Heart right ventricle (tissue), 16 donors: ENCODE data around the gene ARHGEF17. TPM values are rescaled to one million over a fixed set of nuclear protein-coding genes. Genes with fewer than 3 reads are reported as not detected.
A peak's percentile ranks its signal among the peaks of the same experiment; 100 is the strongest.

Experiments
- ATAC-seq, 8 donors: fragments of 200-7000 bp; cut with Tn5 transposase; one replicate each; pipeline ENCODE4 v1.9.1; 2020; ENCODE audit warnings: mild to moderate bottlenecking in 8 of 8, moderate library complexity in 8 of 8, moderate number of reproducible peaks in 1 of 8
- DNase-seq, 2 donors: peaks; one replicate each; pipeline ENCODE4 v3.0.0-alpha.2; 2020
- H3K27ac ChIP-seq, 10 donors: fragments of 200-600 bp; sonication (generic) in 2 of 10; one replicate each; pipeline versions ENCODE4 v1.5.0 to v1.8.0; 2020 to 2022; ENCODE audit warnings: mild to moderate bottlenecking in 3 of 10
- H3K27me3 ChIP-seq, 7 donors: fragments of 200-600 bp; one replicate each; pipeline ENCODE4 v1.8.0; 2021 to 2022; ENCODE audit warnings: mild to moderate bottlenecking in 2 of 7
- H3K36me3 ChIP-seq, 9 donors: fragments of 200-600 bp; sonication (generic) in 1 of 9; one replicate each; pipeline versions ENCODE4 v1.5.0 to v1.8.0; 2020 to 2022; ENCODE audit warnings: mild to moderate bottlenecking in 2 of 9
- H3K4me1 ChIP-seq, 9 donors: fragments of 200-600 bp; sonication (generic) in 1 of 9; one replicate each; pipeline versions ENCODE4 v1.5.0 to v1.8.0; 2020 to 2022; ENCODE audit warnings: mild to moderate bottlenecking in 4 of 9
- H3K4me3 ChIP-seq, 10 donors: fragments of 200-600 bp; sonication (generic) in 2 of 10; one replicate each; pipeline versions ENCODE4 v1.5.0 to v1.8.0; 2020 to 2022; ENCODE audit warnings: mild to moderate bottlenecking in 7 of 10, moderate library complexity in 2 of 10
- H3K9me3 ChIP-seq, 11 donors: fragments of 200-600 bp in 10 of 11; sonication (generic) in 2 of 11; one replicate each; pipeline versions ENCODE4 v1.5.0 to v1.8.0; 2013 to 2022; ENCODE audit warnings: mild to moderate bottlenecking in 2 of 11, control low read depth in 1 of 11, moderate library complexity in 1 of 11
- WGBS, 2 donors: extraction: QIAGEN DNeasy Blood & Tissue Kit; methylation state at CpG; one replicate each; pipeline ENCODE4 v1.1.7; 2013; ENCODE audit warnings: inconsistent platforms in 1 of 2; 5-methylcytosine and 5-hydroxymethylcytosine counted together
- intact Hi-C, 10 donors: fragments of 100-400 bp; cut with DNase I; formaldehyde crosslinking; loops; one replicate each; pipeline versions ENCODE4 v1.11.1 to v1.14.2; 2022
- polyA plus RNA-seq, 2 donors: library from polyadenylated mRNA; stranded (reverse); fragments of 200-250 nt; gene quantifications; one replicate each; pipeline ENCODE4 v1.2.3, GENCODE V29; 2013
- total RNA-seq, 10 donors: library from RNA; stranded (reverse); fragmentation: NEBNext Ultra II Directional in 3 of 10; extraction: Animal tissue kit (Norgen Biotek cat#: 25700) in 3 of 10; gene quantifications; one replicate each; pipeline versions ENCODE4 v1.2.1 to v1.2.4, GENCODE V29; 2021 to 2023
- TF ChIP-seq, protein P1 (sequence below), 9 donors: fragments of 200-600 bp; sonication (generic) in 2 of 9; IDR thresholded peaks; one replicate each; pipeline versions ENCODE4 v1.5.0 to v1.8.0; 2021 to 2022; ENCODE audit warnings: antibody characterized with exemption in 9 of 9, mild to moderate bottlenecking in 5 of 9, moderate library complexity in 1 of 9
- donor health status: Arrhythmogenic right ventricular cardiomyopathy.
- donor health status: ischemic (EF 13 %, LVEDD 7.1; RV severe dilation, severe dysfunction).
- donor health status: healthy with polysubstance abuse.
- donor health status: DM: no; HTN: yes; CAD: no.
- donor health status: DM: no; HTN: no; CAD: no.
- donor health status: ischemic (EF 25% LVEDD 6.9; RV normal size, moderate dysfunction).
- donor health status: ischemic (EF 25% LVEDD 5.7; RV mildly dilated, moderate dysfunction).
- donor health status: healthy.
- donor health status: DM: yes; HTN: yes; CAD: no.
- donor health status: Ischemic cardiomyopathy.
- donor health status: ischemic (EF 35%, LVEDD 5.7; RV mildly dilated, moderate dysfunction).
- donor health status: nonischemic (EF 11% LVEDD 7.7; RV severe dilation, severe dysfunction).
- donor health status: DM: yes; HTN: yes; CAD: no.
- donor health status: PGD.
- donor health status: ischemic (EF 29% LVEDD 5.4; RV normal size, mild dysfunction).
- donor health status: nonischemic (EF 23%, LVEDD 6.1; RV moderate dilation, normal function).

ARHGEF17 gene
- total and polyA plus RNA-seq, 12 donors = 38.6 to 67.4 (median 51.2) TPM

DNA sequence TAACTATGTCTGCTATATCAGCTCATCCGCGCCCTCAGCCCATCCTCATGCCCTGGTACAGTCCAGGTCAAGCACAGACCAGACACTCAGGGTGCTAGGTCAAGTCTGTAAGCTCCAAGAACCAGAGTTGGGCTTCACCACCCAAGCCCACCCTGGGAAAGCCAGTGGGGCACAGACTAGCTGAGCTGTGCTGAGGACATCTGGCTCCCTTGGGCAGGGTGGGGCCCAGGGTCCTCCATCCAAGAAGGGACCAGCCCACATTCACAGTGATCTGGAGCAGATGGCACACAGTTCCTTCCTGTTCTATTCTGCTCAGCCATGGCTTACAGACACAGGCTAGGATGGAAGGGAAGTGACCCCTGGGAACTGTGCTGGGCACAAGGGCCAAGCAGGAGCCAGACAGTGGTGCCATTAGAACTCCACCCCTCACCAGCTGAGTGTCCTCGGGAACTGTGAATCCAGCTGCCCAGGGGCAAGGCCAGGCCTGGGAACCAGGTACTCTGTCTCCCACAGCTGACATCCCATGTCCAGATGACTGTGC lies 26.8 kb upstream of the ARHGEF17 start:
- ATAC-seq (peak; percentile 42 to 76 (median 64)), DNase-seq (no peak)
- H3K9me3 ChIP-seq = no peaks in the 10 kb centered on the region
- 93 to 94% methylated on average over 3 of the region's 3 CpGs for WGBS, 2 donors
- no peaks in the 10 kb centered on the region for H3K36me3 ChIP-seq
- TF ChIP-seq, protein P1, sequence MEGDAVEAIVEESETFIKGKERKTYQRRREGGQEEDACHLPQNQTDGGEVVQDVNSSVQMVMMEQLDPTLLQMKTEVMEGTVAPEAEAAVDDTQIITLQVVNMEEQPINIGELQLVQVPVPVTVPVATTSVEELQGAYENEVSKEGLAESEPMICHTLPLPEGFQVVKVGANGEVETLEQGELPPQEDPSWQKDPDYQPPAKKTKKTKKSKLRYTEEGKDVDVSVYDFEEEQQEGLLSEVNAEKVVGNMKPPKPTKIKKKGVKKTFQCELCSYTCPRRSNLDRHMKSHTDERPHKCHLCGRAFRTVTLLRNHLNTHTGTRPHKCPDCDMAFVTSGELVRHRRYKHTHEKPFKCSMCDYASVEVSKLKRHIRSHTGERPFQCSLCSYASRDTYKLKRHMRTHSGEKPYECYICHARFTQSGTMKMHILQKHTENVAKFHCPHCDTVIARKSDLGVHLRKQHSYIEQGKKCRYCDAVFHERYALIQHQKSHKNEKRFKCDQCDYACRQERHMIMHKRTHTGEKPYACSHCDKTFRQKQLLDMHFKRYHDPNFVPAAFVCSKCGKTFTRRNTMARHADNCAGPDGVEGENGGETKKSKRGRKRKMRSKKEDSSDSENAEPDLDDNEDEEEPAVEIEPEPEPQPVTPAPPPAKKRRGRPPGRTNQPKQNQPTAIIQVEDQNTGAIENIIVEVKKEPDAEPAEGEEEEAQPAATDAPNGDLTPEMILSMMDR (IDR thresholded peaks at IDR 0.05) = no peak
- intact Hi-C loops = loop anchor here in 3 of 10 donors (10.0 kb wide), 3 partner anchors 96 to 556 kb away; no protein-coding TSS in a partner anchor
- H3K27ac ChIP-seq = peak overlapping the region in 3 of 10 donors; percentile 41 to 78 (median 51)
- no peaks in the 10 kb centered on the region for H3K27me3 ChIP-seq
- H3K4me1 ChIP-seq = peaks cover 0 to 53% (median 0%) of the 10 kb centered on the region in 9 donors
- H3K4me3 ChIP-seq = no peak overlapping the region

DNA sequence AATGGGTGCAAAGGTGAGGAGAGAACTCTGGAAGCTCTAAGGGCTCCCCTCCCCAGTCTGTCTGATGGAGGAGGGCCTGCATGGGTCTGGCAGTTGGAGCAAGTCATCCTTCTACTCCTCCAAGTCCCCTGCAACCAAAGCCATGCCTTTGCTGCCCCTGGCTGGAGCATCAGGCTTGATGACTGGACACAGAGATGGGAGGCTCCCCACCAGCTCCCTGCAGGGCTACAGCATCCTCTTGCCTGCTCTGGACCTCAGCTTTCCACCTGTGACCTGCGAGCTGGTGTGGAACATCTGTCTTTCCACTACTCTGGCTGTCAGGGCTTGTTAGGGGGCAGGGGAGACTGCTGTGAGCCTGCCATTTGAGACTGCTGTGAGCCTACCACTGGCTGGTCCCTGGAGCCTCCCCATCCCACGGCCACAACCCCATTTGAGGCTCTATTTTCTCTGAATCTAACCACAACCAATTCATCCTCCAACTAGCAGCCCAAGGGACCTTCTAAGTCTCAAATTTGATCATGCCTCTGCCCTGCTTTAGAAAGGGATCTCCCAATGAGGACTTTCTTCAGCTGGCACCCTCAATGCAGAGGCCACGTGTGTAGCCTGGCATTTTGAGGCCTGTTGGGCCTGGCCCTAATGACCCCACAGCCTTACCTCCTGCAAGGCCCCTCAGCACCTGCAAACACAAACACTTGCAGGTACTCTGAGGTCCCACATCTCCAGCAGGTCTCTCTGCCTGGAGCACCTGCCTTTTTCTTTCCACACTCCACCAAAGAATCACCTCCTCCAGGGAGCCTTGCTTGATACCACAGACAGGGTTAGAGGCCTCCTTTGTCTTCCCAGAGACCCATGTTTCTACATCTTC lies 26.0 kb upstream of the ARHGEF17 start:
- Histone ChIP-seq H3K4me1 (peaks cover 0 to 59% (median under 1%) of the 10 kb centered on the region in 9 donors), H3K27me3 (no peaks in the 10 kb centered on the region), H3K27ac (peak overlapping the region in 2 of 10 donors; percentile 12 to 78), H3K36me3 (no peaks in the 10 kb centered on the region), H3K9me3 (no peaks in the 10 kb centered on the region), H3K4me3 (no peak overlapping the region)
- intact Hi-C loops = loop anchor here in 3 of 10 donors (10.0 kb wide), 3 partner anchors 97 to 557 kb away; no protein-coding TSS in a partner anchor
- TF ChIP-seq, protein P1 (IDR thresholded peaks at IDR 0.05) = no peak
- 92 to 94% methylated on average over 3 of the region's 3 CpGs for WGBS, 2 donors
- no peak for ATAC-seq
- DNase-seq = no peak

DNA sequence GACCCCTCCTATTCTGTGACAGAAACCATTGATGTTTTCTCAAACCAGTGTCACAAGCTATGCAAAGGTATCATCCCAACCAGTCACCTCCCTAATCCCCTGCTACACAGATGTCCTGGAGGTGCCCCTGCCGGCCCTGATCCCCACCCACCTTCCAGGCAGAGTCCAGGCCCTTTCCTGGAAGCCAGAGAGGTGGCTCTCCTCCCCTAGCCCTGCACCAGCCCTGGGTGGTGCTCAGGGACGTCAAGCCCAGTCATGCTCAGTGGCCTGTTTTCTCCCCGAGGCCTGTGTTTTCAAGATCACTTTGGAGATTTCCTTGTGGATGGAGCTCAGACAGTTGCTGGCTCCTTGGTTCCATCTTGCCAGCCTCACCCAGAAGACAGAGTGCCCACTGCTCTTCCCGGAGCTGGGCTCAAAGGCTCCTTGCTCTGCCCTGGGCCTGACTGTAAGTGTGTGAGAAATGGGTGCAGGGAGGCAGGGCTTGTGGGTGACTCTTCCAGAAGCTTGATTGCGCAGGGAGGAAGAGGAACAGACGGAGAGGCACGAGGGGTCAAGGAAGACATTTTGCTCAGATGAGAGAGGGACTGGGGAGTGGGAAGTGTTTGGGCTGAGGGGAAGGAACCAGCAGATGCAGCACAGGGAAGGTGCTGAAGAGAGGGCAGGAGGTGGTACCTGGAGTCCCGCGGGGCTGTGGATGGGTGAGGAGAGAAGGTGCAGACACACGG lies 24.6 kb upstream of the ARHGEF17 start:
- no peaks in the 10 kb centered on the region for H3K36me3 ChIP-seq
- 81 to 83% methylated on average over 10 of the region's 10 CpGs for WGBS, 2 donors
- DNase-seq = no peak
- H3K4me3 ChIP-seq = no peak overlapping the region
- H3K27me3 ChIP-seq = no peaks in the 10 kb centered on the region
- H3K27ac ChIP-seq = peak overlapping the region in 1 of 10 donors; percentile 65
- no peak for ATAC-seq
- intact Hi-C loops = loop anchor here in 3 of 10 donors (10.0 kb wide), 3 partner anchors 99 to 559 kb away; no protein-coding TSS in a partner anchor
- H3K4me1 ChIP-seq = peaks cover 0 to 73% (median 15%) of the 10 kb centered on the region in 9 donors
- no peaks in the 10 kb centered on the region for H3K9me3 ChIP-seq
- TF ChIP-seq, protein P1 (IDR thresholded peaks at IDR 0.05) = no peak

DNA sequence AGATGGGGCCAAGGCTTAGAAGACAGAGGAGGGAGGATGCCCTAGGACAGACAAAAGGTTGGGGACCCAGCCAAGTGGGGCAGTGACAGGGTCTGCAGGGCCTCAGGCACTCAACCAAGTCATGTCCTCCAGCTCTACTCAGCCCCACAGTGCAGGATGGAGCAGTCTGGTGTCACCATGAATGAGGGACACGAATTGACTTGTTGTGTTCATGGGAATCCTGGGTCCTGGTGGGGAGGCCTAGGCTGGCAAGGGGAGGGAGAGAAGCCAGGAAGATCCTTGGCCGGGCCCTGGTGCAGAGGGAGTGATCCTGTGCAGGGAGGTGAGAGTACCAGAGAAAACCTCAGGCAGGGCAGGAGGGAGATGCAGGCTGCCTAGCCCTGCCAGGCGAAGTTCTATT lies 24.0 kb upstream of the ARHGEF17 start:
- Histone ChIP-seq H3K4me3 (no peak overlapping the region), H3K4me1 (peaks cover 6 to 79% (median 22%) of the 10 kb centered on the region in 9 donors), H3K27ac (peak overlapping the region in 1 of 10 donors; percentile 65), H3K36me3 (no peaks in the 10 kb centered on the region), H3K27me3 (no peaks in the 10 kb centered on the region), H3K9me3 (no peaks in the 10 kb centered on the region)
- intact Hi-C loops = loop anchor here in 3 of 10 donors (10.0 kb wide), 3 partner anchors 99 to 559 kb away; no protein-coding TSS in a partner anchor
- TF ChIP-seq, protein P1 (IDR thresholded peaks at IDR 0.05) = no peak
- DNase-seq (no peak), ATAC-seq (no peak)
- whole genome bisulfite sequencing, 2 donors = 93 to 97% methylated on average over 3 of the region's 3 CpGs
